ENCODE results near the gene MAP3K10. TPM values are rescaled to one million over a fixed set of nuclear protein-coding genes. Genes with fewer than 3 reads are reported as not detected.

MAP3K10 gene
- polyA plus RNA-seq, 1 donor from 2014 or later = 18.3 TPM

- Histone ChIP-seq H3F3A (ENCODE audit: insufficient read depth, low read length, poor library complexity, severe bottlenecking) (no peaks in the 10 kb centered on the region), H4K20me1 (ENCODE audit: insufficient read depth) (no peaks in the 10 kb centered on the region), H3K36me3 (ENCODE audit: insufficient read depth, low read length) (no peaks in the 10 kb centered on the region), H3K27ac (ENCODE audit: low read length) (no peak overlapping the region), H2AFZ (ENCODE audit: low read depth, low read length) (no peak overlapping the region), H3K27me3 (ENCODE audit: insufficient read depth, low read depth, low read length) (no peaks in the 10 kb centered on the region), H3K4me2 (ENCODE audit: low read length) (no peak overlapping the region), H3K79me2 (replicated peaks; ENCODE audit: insufficient read depth, low read length) (no peaks in the 10 kb centered on the region), H3K4me3 (ENCODE audit: low read length) (no peak overlapping the region), H3K9me3 (ENCODE audit: low read length) (no peaks in the 10 kb centered on the region), H3K9me2 (ENCODE audit: insufficient read depth, low read length) (no peaks in the 10 kb centered on the region), H3K9ac (ENCODE audit: low read length) (no peak overlapping the region)
- TF ChIP-seq SMC3 (conservative IDR thresholded peaks at IDR 0.05; ENCODE audit: poor library complexity) (no peak), TAF1 (IDR thresholded peaks at IDR 0.05; ENCODE audit: low read depth) (no peak), CTCF (IDR thresholded peaks at IDR 0.05; ENCODE audit: poor library complexity, severe bottlenecking) (no peak), REST (IDR thresholded peaks at IDR 0.05; ENCODE audit: borderline replicate concordance) (no peak), EZH2 (IDR thresholded peaks at IDR 0.05; ENCODE audit: borderline replicate concordance, insufficient read depth, low read length, poor library complexity, severe bottlenecking) (no peak), EP300 (conservative IDR thresholded peaks at IDR 0.05; ENCODE audit: poor library complexity, severe bottlenecking) (no peak), MXI1 (conservative IDR thresholded peaks at IDR 0.05; ENCODE audit: poor library complexity, severe bottlenecking) (no peak), RAD21 (conservative IDR thresholded peaks at IDR 0.05) (no peak), POLR2AphosphoS5 (IDR thresholded peaks at IDR 0.05) (no peak)
These were observed 42.7 kb downstream of the MAP3K10 start for GRCh38 chr19:40233811-40234389.

- H3K27ac ChIP-seq (ENCODE audit: low read length) = no peak overlapping the region
- TF ChIP-seq POLR2AphosphoS5 (IDR thresholded peaks at IDR 0.05) = no peak
- no peak for TF ChIP-seq SMC3 (conservative IDR thresholded peaks at IDR 0.05; ENCODE audit: poor library complexity)
- TF ChIP-seq TAF1 (IDR thresholded peaks at IDR 0.05; ENCODE audit: low read depth) = no peak
- no peak for TF ChIP-seq MXI1 (conservative IDR thresholded peaks at IDR 0.05; ENCODE audit: poor library complexity, severe bottlenecking)
- no peak for TF ChIP-seq CTCF (IDR thresholded peaks at IDR 0.05; ENCODE audit: poor library complexity, severe bottlenecking)
- TF ChIP-seq EZH2 (IDR thresholded peaks at IDR 0.05; ENCODE audit: borderline replicate concordance, insufficient read depth, low read length, poor library complexity, severe bottlenecking) = no peak
- no peak for TF ChIP-seq EP300 (conservative IDR thresholded peaks at IDR 0.05; ENCODE audit: poor library complexity, severe bottlenecking)
- no peak for TF ChIP-seq RAD21 (conservative IDR thresholded peaks at IDR 0.05)
- H3F3A ChIP-seq (ENCODE audit: insufficient read depth, low read length, poor library complexity, severe bottlenecking) = no peaks in the 10 kb centered on the region
- no peak overlapping the region for H2AFZ ChIP-seq (ENCODE audit: low read depth, low read length)
- no peaks in the 10 kb centered on the region for H3K9me3 ChIP-seq (ENCODE audit: low read length)
- H3K9ac ChIP-seq (ENCODE audit: low read length) = no peak overlapping the region
- no peaks in the 10 kb centered on the region for H3K9me2 ChIP-seq (ENCODE audit: insufficient read depth, low read length)
- no peaks in the 10 kb centered on the region for H3K79me2 ChIP-seq (replicated peaks; ENCODE audit: insufficient read depth, low read length)
- no peaks in the 10 kb centered on the region for H3K27me3 ChIP-seq (ENCODE audit: insufficient read depth, low read depth, low read length)
- H3K36me3 ChIP-seq (ENCODE audit: insufficient read depth, low read length) = no peaks in the 10 kb centered on the region
- no peak overlapping the region for H3K4me3 ChIP-seq (ENCODE audit: low read length)
- no peak overlapping the region for H3K4me2 ChIP-seq (ENCODE audit: low read length)
- no peaks in the 10 kb centered on the region for H4K20me1 ChIP-seq (ENCODE audit: insufficient read depth)
These were observed 43.4 kb downstream of the MAP3K10 start for GRCh38 chr19:40234429-40235237.

Measured in neural cell (in vitro differentiated cells).